Mammary microvascular endothelial cell (primary cell): ENCODE measurements around the gene RBM26. TPM values are rescaled to one million over a fixed set of nuclear protein-coding genes. Genes with fewer than 3 reads are reported as not detected.

Experiments used
- total RNA-seq: library from RNA; depleted of rRNA; stranded (reverse); fragments of >200 nt; gene quantifications from 2 replicates; pipeline ENCODE4 v1.2.3, GENCODE V29; 2015

RBM26 gene
- total RNA-seq = 19.3 and 19.5 TPM in 2 replicates

GRCh38 chr13:79405831-79406596 lies at the start of gene RBM26:
RBM26 (minus strand) TSS chr13:79406255; CDS start chr13:79405774, 481 bp downstream.

Other genes starting within 250 kb of the RBM26 start
- gene NDFIP2, start 74.9 kb upstream of the RBM26 start, total RNA-seq = 8.6 and 11.0 TPM in 2 replicates